HG03442 (cell line): ENCODE data around the gene MAGI1.
"Not testable (repeated sequence)": the region's sequence is repeated elsewhere in the genome, so short reads cannot be mapped to it uniquely, and the experiment has no call there.

ENCODE experiments used
- ATAC-seq: cut with Tn5 transposase; IDR thresholded peaks from one replicate; pipeline ENCODE4 v1.9.1; 2021; ENCODE audit warnings: mild to moderate bottlenecking, moderate library complexity; ENCODE audit not compliant: unreplicated experiment

The MAGI1 gene

DNA sequence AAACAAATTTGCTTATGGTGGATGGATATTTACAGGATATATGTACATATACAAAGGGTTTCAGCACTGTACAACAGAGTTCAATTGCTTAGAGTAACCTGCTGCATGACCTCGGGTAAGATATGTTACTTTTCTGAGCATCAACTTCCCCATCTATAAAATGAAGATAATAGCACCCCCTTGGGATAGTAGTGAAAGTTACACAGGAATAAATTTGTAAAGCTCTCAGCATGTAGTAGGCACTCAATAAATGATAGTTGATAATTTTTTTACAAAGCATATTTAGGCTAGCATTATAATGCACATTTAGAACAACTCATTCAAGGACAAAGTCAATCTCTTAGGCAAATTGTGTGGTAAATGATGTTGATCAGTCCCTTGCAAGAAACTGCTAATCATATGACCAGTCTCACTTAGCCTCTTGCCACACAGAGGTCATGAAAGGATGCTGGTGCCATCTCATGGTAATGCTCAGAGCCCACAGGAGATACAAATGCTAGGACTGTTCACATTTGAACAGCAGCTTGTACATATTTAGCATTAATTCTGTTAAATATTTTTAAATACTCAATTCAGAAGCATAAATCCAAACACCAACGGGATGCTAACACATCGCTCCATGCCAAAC, 123.9 kb downstream of the MAGI1 start:
- peak; percentile 42 for ATAC-seq

DNA sequence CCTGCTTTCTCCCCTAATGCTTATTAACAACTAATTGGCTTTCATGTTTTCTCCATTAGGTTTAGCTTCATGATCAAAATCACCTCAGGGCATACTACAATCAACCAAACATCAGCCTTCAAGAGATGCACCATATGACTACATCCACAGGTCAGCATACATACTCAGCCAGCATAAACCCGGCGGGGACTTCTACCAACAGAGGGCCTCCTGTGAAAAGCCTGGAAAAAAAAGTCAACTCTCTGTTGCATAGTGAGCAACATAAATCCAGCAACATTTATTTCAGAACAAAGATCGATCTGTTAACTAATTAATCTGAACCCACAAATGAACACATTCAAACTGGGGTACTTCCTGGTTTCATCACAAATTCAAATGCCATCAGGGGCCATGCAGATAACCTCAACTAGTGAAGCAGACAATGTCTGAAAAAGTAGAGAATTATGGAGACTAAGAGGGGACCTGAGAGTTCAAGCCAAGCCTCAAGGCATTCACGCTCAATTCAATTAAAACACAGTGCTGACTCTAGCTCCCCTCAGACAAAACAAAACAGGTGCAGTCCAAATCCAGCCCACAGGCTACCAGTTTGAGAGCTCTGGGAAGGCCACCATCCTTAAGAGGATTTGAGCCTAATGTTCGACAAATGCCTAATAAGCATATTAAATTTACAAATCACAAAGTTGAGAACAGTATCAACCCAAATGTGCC, 124.5 kb downstream of the MAGI1 start:
- ATAC-seq = no peak

DNA sequence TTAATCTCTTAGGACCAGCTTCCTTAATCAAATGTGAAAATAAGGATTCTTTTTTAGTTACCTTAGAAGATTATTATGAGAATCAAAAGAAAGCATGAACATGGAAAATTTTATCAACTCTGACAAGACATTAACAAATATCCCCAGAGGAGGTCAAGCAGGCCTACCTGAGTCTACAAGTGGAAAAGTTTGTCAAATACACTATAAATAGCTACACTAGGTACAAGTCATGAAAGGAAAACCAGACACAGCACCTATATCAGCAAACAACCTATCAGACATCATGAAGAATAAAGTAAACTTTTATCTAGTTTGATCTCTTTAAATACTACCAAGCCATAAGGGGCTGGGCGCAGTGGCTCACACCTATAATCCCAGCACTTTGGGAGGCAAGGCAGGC, 126.1 kb downstream of the MAGI1 start:
- no peak for ATAC-seq

DNA sequence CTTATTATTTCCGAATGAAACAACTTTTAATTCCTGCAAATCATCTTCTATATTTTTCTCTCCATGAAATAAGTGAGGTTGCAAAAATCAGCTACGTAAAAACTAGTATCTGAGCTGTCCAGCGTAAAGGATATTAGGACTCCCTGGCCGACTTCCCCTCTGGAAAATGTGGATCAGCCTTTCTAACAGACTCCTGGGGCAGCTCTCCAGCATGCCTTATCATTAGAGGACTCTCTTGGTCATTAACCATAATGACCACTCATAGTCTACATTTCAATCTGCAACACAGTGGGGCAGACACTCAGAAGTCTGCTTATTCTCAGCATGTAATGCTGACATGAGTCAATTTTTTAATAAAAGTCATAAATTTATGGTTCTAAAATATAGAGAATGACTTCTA, 130.1 kb downstream of the MAGI1 start:
- no peak for ATAC-seq

DNA sequence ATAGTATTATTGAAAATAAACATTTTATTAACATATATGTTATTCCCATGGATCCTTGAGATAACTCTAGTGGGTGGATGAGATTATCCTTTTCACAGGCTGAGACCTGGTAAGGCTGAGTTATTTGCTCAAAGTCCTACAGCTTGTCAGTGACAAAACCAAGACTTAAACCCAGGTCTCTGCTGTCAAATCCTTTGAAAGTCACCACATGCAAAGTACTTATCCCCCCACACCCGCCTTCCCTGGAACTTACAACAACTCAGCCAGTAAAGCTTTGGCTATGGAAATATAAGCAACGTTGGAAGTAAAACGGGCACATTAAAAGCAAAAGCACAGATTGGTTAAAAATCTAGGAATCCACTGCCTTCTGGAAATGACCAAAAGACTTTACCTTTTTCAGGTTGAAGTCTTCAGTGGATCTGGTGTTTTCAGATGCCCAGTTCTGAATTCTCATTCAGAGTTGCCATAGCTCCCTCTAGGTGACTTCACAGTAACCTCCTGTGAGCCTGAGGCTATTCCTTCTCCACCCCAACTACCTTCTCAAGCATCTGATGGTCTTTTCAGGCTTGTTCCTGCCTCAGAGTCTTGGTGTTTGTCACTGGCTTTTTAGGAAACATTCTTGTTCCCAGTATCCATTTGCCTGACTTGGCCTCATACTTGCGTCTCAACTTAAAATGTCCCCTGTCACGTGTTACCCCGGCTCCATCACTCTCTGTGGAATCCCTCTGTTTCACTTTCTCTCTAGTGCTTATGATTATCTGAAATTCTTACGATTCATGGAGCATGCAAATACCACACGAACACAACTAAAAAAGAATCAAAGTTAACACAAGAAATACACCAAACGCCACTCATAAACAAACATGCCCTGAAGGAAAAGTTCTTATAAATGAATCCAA, 131.2 kb downstream of the MAGI1 start:
- ATAC-seq = no peak

DNA sequence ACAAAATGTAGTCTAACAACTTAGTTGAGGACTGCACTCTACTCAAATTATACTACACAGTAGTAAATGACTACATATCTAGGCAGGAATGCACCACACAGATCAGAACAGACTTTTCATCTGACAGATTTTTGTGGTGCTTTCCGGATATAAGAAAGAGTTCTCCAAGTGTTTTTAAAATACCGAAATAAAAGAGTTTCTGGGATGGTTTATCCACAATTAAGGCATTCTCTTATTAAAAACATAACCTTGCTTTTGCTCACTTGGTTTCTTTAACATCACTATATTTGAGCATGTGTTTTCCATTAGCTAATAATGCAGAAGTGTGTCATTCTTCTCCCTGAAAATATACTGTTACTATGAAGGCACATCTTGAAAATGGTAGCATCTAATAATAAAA, 132.9 kb downstream of the MAGI1 start:
- no peak for ATAC-seq

DNA sequence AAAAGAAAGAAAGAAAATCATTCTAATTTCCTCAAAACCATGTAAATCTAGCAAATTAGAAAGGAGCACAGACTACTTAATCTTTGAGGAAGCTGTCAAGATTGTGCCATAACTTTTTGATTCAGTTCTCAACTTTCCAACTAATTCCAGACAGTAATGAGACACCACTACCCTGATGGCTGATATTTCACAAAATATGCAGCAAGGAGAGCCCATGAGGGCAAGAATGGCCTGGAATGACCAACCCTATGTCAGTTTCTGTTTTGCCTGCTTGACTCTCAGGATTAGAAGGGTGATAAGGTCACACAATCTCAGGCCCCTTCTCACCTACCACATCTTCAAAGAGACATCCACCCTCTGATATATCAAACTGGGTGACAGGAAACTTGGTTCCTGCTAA, 134.7 kb downstream of the MAGI1 start:
- no peak for ATAC-seq

DNA sequence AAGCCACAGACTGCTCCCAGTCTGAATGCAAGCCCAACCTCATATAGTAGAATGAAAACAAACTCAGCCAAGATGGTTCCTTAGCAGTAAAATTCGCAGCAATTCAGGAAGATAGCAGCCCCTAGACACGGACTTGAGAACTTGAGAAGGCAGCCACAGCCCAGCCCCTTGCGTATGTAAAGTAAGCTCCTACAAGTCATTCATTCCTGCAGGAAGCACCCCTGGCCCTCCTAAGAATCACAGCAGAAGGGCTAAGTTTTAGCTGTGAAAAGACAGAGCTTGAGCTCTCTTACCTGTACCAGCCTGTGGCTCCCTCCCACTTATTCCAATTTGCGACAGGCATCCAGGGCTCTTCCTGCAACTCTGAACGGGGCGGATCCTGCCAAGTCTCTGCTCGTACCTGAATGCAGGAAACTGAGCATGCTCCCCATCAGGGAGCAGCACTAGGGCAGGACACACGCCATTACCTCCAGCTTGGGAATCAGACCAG, 136.4 kb downstream of the MAGI1 start:
- ATAC-seq = no peak

DNA sequence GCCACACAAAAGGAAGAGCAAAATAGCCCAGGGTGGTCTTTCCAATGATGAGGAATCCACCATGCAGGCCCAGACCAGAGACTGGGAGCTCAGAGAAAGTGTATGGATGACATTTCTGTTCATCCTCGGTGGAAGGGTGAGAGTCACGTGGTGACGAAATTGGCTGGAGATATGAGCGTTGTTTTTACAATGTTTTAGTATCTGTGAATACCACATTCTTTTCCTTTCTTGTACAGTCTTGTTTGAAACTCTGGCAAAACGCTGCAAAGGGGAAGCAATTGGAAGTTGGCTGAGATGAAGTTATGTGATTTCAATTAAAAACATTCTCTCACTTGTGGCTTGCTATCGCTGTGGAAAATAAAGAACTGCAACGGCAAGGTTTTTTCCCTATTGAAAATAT, 137.5 kb downstream of the MAGI1 start:
- ATAC-seq = no peak

DNA sequence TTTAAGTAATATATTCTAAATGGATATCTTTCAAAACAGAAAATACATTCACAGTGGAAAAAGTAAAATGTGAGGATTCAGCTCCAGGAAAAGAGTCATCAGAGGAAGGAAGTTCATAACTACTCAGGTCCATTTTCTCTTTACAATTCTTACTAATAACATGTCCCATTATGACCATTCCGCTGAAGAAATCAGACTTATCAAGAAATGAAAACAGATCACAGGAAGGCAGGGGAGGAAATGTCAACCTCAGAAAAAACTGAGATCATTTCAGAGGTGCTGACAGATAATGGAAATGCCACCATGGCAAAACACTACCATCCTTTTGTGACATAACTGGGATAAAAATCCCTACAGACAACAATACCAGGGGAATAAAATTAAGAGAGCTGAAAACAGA, 139.5 kb downstream of the MAGI1 start:
- no peak for ATAC-seq

DNA sequence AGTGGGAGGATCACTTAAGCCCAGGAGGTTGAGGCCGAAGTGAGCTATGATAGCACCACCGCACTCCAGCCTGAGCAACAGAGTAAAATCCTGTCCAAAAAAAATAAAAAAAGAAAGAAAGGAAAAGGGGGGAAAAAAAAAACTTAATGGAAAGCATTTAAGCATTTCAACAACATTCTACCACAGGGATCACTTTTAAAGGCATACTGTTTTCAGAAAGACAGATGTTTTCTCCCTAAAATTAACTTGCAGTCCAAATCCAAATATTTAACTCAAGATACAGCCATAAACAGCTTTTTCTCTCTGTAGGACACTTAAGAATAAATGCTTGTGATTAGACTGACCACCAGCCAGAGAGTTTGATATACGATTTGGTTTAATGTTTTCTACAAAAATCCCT, 141.0 kb downstream of the MAGI1 start:
- ATAC-seq = no peak

DNA sequence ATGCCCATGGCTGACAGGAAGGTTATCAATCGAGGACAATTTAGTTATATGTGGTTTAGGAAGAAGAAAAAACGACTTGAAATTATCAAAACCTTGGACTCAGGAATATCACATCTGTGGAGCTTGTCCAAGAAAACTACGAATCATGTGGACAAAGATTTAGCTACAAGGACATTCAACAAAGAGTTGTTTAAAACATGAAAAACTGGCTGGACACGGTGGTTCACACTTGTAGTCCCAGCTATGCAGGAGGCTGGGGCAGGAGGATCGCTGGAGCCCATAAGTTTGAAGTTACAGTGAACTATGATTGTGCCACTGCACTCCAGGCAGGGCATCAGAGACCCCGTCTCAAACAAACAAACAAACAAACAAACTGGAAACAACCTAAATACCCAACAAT, 142.4 kb downstream of the MAGI1 start:
- no peak for ATAC-seq

DNA sequence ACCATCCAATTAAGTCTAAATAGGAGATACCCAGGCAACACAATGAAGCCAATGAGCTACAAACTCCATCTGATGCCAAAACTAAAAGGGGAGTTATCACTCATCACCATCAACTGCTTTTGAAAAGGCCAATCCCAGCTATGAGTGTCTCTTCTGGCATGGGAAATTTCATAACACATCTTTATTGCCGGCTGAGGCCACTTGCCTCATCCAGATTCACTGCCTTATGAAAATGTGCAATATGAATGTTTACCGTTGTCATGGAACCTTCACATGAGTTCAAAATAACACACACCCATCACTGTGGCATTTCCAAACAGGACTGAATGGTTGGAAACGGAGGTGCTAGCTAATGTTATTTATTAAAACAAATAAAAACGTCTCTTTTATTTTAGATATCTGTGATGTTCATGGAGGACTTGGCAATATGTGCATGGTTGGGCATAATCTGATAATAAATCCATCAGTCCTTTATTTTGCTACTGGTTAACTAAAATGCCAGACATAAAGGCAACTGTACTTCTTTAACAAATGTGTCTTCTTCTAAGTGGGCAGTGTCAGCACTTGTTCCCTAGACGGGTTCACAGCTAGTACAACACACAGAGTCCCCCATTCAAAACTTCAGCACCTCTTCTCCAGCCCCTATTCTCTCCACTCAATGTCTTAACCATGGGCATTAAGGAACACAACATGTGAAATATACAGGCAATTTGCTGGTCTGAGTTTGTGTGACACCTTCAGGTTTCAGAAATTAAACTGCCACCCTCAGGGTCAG, 143.9 kb downstream of the MAGI1 start:
- ATAC-seq = no peak

DNA sequence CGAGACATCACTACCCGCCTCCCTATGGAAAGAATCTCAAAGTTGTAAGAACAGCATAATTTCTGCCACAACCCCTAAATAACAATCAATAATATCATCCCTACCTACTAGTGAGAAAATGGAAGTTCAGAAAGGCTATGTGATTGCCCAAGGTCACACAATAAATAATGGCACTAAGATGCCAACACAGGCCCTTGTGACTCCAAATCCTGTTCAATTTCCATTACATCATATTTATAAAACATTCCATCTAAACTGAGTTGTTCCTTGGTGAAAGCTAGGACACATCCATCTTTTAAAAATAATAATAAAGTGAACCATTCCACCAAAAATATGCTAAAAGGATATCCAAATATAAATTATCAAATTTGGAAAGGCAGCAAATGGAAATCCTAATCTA, 144.6 kb downstream of the MAGI1 start:
- ATAC-seq = no peak

DNA sequence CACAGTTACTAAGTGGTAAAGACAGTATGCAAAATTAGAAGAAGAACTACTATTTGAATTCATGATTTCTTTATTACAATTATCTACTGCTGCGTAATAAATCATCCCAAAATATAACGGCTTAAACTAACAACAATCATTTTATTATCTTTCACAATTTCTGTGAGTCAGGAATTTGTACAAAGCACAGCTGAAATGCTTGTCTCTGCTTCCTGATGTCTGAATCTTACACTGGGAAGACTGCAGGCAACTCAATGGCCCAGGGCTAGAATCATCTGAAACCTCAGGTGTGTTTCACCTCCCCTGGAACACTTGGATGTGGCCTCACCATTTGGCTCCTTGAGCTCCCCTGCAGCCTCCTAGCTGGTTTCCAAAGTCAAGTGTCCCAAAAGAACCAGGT, 145.1 kb downstream of the MAGI1 start:
- no peak for ATAC-seq

DNA sequence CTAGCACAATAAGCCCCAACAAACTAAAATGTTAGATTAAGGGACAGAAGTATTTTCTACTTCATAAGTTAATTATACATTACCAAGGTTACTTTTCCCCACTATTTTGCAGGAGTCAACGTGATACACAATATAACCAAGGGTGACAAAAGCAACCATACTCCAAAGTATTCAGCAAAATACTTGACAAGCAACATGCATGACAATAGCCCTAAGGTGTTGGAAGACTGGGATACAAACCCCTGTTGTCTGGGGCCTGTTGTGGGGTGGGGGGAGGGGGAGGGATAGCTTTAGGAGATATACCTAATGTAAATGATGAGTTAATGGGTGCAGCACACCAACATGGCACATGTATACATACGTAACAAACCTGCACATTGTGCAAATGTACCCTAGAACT, 147.2 kb downstream of the MAGI1 start:
- ATAC-seq = not testable (repeated sequence)

DNA sequence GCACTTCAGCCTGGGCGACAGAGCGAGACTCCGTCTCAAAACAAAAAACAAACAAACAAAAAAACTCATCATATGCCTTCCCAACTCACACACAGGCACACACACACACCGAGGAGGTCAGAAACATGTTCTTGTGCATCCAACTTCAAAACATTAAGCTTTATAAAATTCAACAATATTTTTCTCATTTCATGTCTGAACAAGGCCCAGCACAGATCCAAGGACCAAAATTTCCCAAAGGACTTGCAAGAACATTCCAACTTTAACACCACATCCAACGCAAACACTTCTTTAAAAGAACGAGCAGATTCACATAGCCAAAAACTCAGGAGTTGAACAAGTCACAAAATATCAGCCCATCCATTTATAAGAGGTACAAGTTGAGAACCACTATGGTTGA, 148.4 kb downstream of the MAGI1 start:
- no peak for ATAC-seq

DNA sequence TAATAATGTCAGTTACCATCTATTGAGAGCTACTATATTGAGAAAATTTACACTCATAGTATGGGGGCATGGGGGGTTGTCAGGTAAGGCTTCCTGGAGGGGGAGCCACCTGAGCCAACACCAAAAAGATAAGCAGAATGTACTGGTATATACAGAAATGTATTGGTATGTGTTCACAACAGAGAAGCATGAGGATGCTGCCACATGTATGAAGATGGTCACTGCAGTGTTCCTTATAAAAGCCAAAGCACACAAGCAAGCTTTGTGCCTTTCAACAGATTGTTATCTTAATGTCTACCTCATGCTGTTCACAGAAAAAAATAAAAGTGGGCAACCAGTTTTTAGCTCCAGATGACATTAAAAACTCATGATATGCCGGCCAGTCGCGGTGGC, 149.0 kb downstream of the MAGI1 start:
- ATAC-seq = no peak

DNA sequence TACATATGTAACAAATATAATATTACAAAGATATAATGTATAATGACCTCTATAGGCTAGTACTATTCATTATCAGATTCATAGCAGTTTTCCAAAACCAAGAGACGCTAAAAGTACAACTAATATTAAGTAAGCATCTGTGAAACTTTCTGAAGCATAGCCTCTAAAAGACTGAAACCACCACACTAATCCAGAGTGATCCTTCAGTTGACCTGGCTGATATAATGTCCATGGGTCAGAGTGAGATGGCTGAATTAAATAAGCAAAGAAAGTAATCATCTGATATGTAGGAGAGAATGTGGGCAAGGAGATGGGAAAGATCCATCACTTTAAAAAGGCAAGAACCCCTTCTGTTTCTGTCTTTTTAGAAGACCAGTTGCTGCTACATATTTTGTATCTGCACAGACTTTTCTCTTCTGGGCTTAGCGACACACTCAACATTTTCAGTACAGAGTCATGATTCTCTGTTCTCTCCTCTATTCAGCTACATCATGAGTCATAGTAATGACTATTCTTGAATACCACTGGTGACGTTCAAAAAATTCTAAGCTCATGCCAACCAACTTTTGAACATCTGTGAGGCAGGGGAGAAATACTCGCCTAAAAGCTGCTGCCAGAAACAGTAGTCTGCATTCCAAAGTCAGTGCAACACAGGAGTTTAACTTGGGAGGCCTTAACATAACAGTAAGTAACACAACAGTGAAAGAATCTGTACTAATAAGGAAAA, 149.6 kb downstream of the MAGI1 start:
- peak; percentile 54 for ATAC-seq

DNA sequence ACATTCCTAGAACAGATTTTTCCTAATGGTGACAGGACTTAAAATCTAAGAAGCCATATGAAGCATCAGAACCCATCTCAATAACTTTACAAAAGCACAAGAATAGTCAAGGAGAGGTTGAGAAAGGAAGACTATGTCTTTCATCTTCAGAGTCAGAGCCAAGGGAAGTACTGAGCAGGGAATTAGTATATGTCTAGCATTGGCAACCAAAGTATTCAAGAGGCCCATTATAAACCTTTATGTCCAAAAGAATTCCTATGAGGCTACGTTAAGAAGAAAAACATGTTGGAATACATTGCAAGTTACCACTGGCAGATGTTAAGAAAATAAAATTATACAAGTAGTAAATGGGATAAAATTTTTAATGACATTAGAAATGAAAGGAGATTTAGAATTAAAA, 150.5 kb downstream of the MAGI1 start:
- no peak for ATAC-seq
